Measurements from ENCODE around the gene LARGE1. TPM values are rescaled to one million over a fixed set of nuclear protein-coding genes. Genes with fewer than 3 reads are reported as not detected.

Gene LARGE1
- total and polyA plus RNA-seq, 2 of the 8 experiments (the other 6 are each of a cell fraction or from before 2014, with no cell fraction given) = 43.7 to 83.0 TPM

- CTCF ChIA-PET (ENCODE audit: partially characterized antibody) = interaction anchor here (0.6 to 4.0 kb wide), 11 partner anchors 11 to 530 kb away, joined by 3 to 58 read pairs (median 3); no protein-coding TSS in a partner anchor
- TF ChIP-seq NRF1 (IDR thresholded peaks at IDR 0.05; ENCODE audit: low read depth, low read length) (no peak), ZNF274 (IDR thresholded peaks at IDR 0.05; ENCODE audit: borderline replicate concordance, extremely low read depth, low read length) (no peak), KDM4A (IDR thresholded peaks at IDR 0.05; ENCODE audit: low read depth, low read length, severe bottlenecking) (no peak), CHD1 (IDR thresholded peaks at IDR 0.05; ENCODE audit: low read depth, low read length) (no peak), SIN3A (conservative IDR thresholded peaks at IDR 0.05 in 1 of 2, IDR thresholded peaks at IDR 0.05 in 1 of 2; ENCODE audit: low read depth in 1 of 2, low read length in 2 of 2) (no peak), USF2 (IDR thresholded peaks at IDR 0.05; ENCODE audit: low read length) (no peak), SP1 (IDR thresholded peaks at IDR 0.05; ENCODE audit: low read depth, low read length) (no peak), MAX (IDR thresholded peaks at IDR 0.05) (no peak), POLR2A (IDR thresholded peaks at IDR 0.05; ENCODE audit: control extremely low read depth in 1 of 2, low read depth in 2 of 2, low read length in 2 of 2) (no peak), GABPA (IDR thresholded peaks at IDR 0.05; ENCODE audit: borderline replicate concordance, insufficient read depth, low read length) (no peak), HDAC2 (IDR thresholded peaks at IDR 0.05; ENCODE audit: borderline replicate concordance in 1 of 2, low read depth in 2 of 2, low read length in 2 of 2) (no peak), TAF1 (IDR thresholded peaks at IDR 0.05; ENCODE audit: low read depth, low read length) (no peak), BRCA1 (IDR thresholded peaks at IDR 0.05; ENCODE audit: low read depth, low read length) (no peak)
Observed at GRCh38 chr22:33580310-33580709, 340.0 kb downstream of the LARGE1 start.

More at GRCh38 chr22:33580310-33580709, 340.0 kb downstream of the LARGE1 start:
- no peak overlapping the region for H3K56ac ChIP-seq (replicated peaks; ENCODE audit: insufficient read length, low read depth, low read length)
- no peak overlapping the region for H3K4me2 ChIP-seq (ENCODE audit: insufficient read depth in 1 of 2, low read depth in 2 of 2, low read length in 2 of 2)
- H3K23me2 ChIP-seq (ENCODE audit: low read depth, low read length) = no peaks in the 10 kb centered on the region
- no peak overlapping the region for H2AFZ ChIP-seq (ENCODE audit: low read length)
- H3K4ac ChIP-seq (replicated peaks; ENCODE audit: insufficient read length, low read depth, low read length) = no peak overlapping the region
- peaks cover 2% of the 10 kb centered on the region; the same call in 1 of the 2 replicates for H3K79me1 ChIP-seq (ENCODE audit: low read depth, low read length)
- H3K18ac ChIP-seq (ENCODE audit: extremely low read depth, low read length) = no peak overlapping the region
- H3K27ac ChIP-seq (ENCODE audit: low read depth, low read length) = no peak overlapping the region
- peaks cover 0 to 2% of the 10 kb centered on the region in 2 experiments for H4K20me1 ChIP-seq (replicated peaks in 1 of 2; ENCODE audit: control insufficient read depth in 1 of 2, insufficient read depth in 2 of 2, low read length in 2 of 2)
- H3K14ac ChIP-seq (ENCODE audit: insufficient read length) = no peak overlapping the region
- H4K5ac ChIP-seq (ENCODE audit: insufficient read length, low read depth, low read length) = no peak overlapping the region
- no peak overlapping the region for H2BK5ac ChIP-seq (ENCODE audit: low read depth, low read length)
- no peak overlapping the region for H2AK5ac ChIP-seq (ENCODE audit: low read depth, low read length)
- no peak overlapping the region for H2BK15ac ChIP-seq (ENCODE audit: low read length)
- FAIRE-seq (no peak), DNase-seq (ENCODE audit: low read depth in 1 of 2, low spot score in 2 of 2) (no peak)
- no peak overlapping the region for H4K91ac ChIP-seq (replicated peaks; ENCODE audit: insufficient read length, low read length)
- H3K23ac ChIP-seq (ENCODE audit: insufficient read length) = no peak overlapping the region
- peaks cover 0 to 6% of the 10 kb centered on the region in 2 experiments; a peak in 1 of 4 replicates for H3K79me2 ChIP-seq (ENCODE audit: control insufficient read depth in 1 of 2, insufficient read depth in 2 of 2, low read length in 2 of 2)
- H3K27me3 ChIP-seq (replicated peaks in 1 of 4; ENCODE audit: control insufficient read depth in 3 of 4, extremely low read depth in 1 of 4, insufficient read depth in 3 of 4, low read length in 3 of 4) = no peaks in the 10 kb centered on the region
- 96% methylated on average over 4 of the region's 7 CpGs; no CpG with 5 or more reads in 1 of the 2 experiments for WGBS, 2 experiments (ENCODE audit: extremely low coverage in 1 of 2, insufficient coverage in 1 of 2, insufficient read length in 1 of 2, insufficient replicate concordance in 2 of 2, low coverage in 1 of 2, low lambda C conversion rate in 2 of 2, missing lambda C conversion rate in 1 of 2)
- no peak overlapping the region for H2BK12ac ChIP-seq (ENCODE audit: low read depth, low read length)
- no peak overlapping the region for H2BK20ac ChIP-seq (ENCODE audit: low read length)
- no peak overlapping the region for H4K8ac ChIP-seq (ENCODE audit: extremely low read depth, insufficient read depth, low read length)
- H3K36me3 ChIP-seq (ENCODE audit: control insufficient read depth in 2 of 4, insufficient read depth in 4 of 4, low read length in 3 of 4) = no peaks in the 10 kb centered on the region
- H3K9me3 ChIP-seq (ENCODE audit: insufficient read depth in 2 of 2, low read depth in 1 of 2, low read length in 1 of 2) = no peaks in the 10 kb centered on the region
- H2BK120ac ChIP-seq (replicated peaks; ENCODE audit: low read depth, low read length) = no peak overlapping the region
- H3K9ac ChIP-seq (replicated peaks in 1 of 4; ENCODE audit: extremely low read depth in 1 of 4, low read depth in 3 of 4, low read length in 3 of 4) = no peak overlapping the region
- H3K4me3 ChIP-seq (ENCODE audit: extremely low read depth in 1 of 4, insufficient read depth in 2 of 4, low read depth in 3 of 4, low read length in 4 of 4) = no peak overlapping the region
- POLR2A ChIA-PET (ENCODE audit: partially characterized antibody) = no interaction called here
- H3K4me1 ChIP-seq (replicated peaks in 1 of 4; ENCODE audit: control insufficient read depth in 3 of 4, insufficient read depth in 4 of 4, low read length in 3 of 4) = peaks cover 0 to 2% (median 0%) of the 10 kb centered on the region in 4 experiments; a peak in 1 of 7 replicates
